HG02642 (cell line): ENCODE results near the gene TTI1.

ENCODE experiments used
- ATAC-seq: cut with Tn5 transposase; IDR thresholded peaks from one replicate; pipeline ENCODE4 v1.9.1; 2021; ENCODE audit warnings: mild to moderate bottlenecking; ENCODE audit not compliant: unreplicated experiment, poor library complexity

Gene TTI1

GRCh38 chr20:37941992-37942391, 91.3 kb downstream of the TTI1 start:
- no peak for ATAC-seq

DNA sequence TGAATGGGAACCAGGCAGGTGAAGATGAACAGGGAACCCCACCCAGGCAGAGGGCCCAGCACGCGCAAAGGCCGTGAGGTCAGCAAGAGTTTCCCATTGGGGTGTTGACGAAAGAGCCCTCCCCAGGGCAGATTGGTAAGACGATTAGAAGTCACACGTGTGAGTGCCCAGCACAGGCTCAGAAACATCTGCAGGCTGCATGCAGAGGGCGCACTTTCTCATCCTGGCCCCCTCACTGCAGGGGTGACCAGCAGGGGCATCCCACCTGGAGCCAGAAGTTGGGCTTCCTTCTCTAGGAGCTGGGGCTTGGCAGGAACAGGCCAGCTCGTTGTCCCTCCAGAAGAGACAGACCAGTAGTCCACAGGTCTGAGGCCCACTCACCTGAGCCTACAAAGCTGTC, 91.9 kb downstream of the TTI1 start:
- ATAC-seq: no peak

- no peak for ATAC-seq
These were observed 92.4 kb downstream of the TTI1 start for GRCh38 chr20:37940858-37941257.

- no peak for ATAC-seq
These were observed 93.3 kb downstream of the TTI1 start for GRCh38 chr20:37939701-37940560.

GRCh38 chr20:37938954-37939353, 94.3 kb downstream of the TTI1 start:
- no peak for ATAC-seq

DNA sequence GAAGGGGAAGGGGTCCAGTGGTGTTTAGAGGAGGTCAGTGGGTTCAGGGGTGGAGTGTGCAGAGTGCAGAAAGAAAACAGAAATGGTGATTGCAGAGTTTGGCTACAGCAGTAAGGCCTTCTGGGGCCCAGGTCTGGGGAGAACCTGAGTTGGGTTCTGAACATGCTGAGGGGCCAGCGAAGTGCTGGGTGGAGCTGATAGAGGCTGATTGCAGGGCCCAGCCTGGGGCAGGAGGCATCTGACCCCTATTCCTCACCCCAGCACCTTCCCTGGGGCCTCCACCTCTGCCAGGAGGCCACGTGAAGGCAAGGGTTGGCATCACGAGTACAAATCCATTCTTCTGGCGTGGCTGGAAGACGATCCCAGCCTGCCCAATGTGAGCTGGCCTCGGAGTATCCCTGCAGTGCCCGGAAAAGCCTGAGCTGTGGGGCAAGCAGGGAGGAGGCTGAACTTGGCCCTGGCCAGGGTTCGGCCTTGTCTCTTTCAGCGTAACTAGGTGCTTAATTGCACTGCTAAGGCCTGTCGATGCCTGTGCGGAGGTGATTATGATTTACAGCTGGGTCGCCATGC, 95.0 kb downstream of the TTI1 start:
- ATAC-seq: no peak

DNA sequence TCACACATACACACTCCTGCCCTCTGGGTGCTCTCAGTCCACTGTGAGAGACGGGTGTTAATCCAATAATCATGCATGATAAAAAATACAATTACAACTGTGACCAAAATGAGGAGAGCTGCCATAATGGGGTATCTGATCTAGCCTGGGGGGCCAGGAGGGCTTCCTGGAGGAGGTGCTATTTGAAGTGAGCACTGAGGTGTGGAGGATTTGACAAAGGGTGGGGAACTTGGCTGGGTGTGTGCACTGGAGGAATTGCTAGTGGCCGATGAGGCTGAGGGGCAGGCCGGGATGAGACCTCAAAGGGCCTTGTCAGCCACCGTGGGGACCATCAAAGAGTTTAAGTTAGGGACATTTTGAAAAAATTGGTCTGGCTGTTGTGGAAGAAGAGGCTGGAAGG, 95.6 kb downstream of the TTI1 start:
- ATAC-seq: no peak

GRCh38 chr20:37936451-37936850, 96.8 kb downstream of the TTI1 start:
- ATAC-seq: no peak

- no peak for ATAC-seq
These were observed 97.2 kb downstream of the TTI1 start for GRCh38 chr20:37936041-37936440.

GRCh38 chr20:37935435-37935834, 97.8 kb downstream of the TTI1 start:
- ATAC-seq: no peak

- no peak for ATAC-seq
These were observed 98.5 kb downstream of the TTI1 start for GRCh38 chr20:37934634-37935375.

GRCh38 chr20:37933786-37934633, 99.2 kb downstream of the TTI1 start:
- ATAC-seq: no peak
